ENCODE data around the gene YY1.

YY1 gene

DNA sequence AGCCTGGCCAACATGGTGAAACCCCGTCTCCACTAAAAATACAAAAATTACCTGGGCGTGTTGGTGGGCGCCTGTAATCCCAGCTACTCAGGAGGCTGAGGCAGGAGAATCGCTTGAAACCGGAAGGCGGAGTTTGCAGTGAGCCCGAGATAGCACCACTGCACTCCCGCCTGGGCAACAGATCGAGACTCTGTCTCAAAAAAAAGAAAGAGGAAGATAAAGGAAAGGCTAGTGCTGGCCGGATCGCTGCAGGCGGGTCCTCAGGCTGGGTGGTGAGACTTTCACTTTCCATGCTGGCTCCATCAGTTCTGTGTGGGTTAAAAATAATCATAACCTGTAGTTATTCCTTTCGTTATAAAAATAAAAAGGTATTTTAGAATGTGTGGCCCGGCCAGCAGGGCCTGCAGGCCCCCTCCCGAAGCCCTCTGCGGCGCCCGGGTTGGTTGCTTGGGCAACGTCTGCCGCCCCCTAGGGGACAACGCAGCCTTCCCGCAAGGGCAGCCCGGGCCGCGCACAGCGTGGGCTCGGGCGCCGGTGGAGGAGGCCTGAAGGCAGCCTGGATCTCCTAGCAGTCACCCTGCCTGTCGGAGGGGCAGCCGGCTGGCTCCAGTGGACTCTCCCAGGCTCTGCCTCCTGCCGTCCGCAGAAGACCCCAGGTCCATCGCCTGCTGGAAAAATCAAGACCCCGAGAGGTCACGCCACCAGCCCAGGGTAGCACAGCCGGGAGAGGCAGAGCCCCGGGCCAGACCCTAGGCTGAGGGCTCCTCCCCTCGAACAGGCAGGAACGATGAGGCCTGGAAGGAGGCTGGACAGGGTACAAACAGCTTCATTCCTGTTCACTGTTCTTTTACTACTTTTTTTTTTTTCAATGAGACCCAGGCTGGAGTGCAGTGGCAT, 79.2 kb downstream of the YY1 start:
- DNase-seq: peak; percentile 76

DNA sequence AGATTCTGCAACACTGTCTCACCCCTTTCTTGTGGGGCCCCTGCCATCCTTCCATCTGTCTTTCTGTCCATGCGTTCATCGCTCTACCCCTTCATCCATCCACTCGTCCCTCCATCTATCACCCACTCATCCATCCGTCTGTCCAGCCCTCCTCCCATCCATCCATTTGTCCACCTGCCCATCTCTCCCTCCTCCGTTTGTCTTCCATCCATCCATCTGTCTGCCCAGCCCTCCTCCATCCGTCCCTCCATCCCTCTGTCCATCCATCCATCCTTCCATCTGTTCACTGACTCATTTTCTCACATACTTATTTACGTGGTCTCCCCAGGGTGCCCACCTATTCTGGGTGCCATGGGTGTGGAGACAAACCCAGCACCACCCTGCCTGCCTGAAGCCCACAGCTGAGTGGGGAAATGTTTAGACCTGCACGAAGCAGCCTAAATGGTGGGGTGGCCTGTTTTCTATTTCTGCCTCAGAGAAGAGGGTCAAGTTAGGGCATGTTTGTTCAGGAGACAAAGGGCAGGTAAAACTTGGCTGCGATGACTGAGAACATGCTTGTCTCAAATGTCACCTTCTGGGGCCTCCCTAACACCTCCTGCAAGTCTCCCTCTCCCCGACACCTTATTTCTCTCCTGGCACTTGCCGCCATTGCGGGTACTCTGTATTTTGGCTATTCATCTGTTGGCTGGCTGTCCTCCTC, 81.4 kb downstream of the YY1 start:
- no peak for DNase-seq

DNA sequence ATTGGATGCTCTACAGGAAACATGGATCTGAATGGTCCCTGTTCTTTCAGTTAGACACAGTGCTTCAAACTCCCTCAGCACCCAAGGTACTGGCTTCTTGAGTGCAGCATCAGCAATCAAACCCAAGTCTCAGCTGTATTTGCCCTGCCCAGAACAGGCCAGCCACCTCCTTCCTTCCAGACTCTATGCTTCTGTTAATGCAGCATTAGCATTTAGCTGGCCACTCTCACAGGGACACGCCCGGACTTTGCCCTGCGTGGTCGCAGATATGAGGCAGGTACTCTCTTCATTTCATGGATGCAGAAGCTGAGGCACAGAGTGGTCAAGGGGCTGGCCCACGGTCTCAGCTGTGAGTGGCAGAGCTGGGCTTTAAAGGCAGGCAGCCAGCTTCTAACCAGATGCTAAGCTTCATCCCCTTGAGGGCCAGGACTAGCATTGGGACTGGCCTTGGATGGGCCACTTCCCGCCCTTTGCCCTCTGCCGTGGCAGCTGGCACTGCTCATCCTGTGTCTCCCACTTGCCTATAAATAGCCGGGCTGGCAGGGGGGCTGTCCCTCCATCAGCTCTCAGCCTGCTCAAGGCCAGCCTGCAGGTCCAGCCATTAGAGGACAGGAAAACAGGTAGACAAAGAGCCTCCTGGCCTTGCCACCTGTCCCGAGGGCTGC, 82.7 kb downstream of the YY1 start:
- DNase-seq: no peak

DNA sequence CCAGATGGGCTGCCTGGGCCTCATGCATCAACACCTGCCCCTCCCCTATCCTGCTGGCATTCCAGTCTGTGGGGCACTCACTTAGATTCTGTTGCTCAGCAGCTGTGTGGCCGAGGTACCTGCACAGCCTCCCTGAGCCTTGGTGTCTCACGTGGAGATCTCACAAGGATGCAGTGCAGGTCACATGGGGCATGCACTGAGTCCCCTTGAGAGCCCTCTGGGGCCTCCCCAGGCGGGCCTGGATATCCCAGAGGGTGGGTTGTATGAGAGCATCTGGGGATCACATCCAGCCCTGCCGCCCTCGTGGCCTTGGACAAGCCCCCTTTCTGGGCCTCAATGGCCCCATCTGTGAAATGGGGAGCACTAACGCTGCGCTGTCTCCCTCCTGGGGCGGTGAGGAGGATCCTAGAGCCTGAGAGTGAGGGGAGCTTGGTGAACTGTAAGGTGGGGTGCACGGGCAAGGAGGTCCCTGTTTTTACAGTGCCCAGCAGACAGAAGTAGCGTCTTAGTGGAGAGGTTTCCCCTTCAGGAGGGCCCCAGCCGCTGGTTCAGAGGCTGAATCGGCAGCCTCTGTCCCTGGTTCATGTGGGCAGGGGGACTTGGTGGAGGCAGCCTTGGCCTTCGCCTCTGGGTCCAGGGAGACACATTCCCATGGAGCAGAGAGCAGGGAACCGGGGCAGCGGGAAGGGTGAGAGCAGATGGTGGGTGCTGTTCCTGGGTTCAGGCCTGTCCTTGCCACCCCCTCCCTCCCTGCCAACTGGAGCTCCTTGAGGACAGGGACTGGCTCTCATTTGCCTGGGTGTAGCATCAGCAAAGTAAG, 83.4 kb downstream of the YY1 start:
- DNase-seq: no peak

DNA sequence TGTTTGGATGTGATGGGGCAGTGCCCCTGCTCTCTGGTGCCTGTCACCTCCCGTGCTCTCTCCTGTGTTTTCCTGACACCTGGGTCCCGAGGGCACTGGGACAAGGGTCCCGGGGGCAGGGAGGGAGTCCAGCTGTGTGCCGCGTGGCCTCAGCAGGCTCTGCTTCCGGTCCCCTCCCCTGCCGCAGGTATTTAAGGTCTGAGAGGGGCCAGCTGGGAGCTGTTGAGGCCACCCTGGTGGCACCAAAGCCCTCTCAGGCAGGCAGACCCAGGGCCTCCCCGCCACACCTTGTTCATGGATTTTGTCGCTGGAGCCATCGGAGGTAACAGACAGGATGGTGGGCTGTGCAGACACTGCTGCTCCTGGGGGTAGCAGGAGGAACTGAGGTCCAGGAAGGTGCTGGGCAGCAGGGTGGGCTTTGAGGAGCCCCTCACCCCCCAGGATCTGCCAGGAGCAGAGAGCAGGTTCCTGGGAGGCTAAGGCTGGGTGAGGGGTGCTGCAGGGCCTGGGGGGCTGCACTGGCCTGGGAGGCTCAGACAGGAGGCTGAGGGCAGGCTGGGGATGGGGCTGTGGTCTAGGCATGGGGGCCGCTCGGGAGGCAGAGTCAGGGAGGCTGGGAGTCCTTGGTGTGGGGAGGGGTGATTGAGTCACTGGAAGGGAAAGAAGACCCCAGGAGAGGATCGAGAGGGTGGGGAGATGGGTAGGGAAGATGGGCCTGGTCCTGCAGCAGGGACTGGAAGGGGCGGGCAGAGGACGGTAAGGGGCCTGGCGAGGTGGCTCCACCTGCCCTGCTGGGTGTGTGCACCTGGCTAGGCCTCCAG, 84.4 kb downstream of the YY1 start, which contains the start of gene SLC25A47:
Gene SLC25A47, plus strand, starts transcription at position 219 of the 821 bp plus-strand sequence. Its CDS starts 76 bp downstream, at position 295.
- DNase-seq: no peak

DNA sequence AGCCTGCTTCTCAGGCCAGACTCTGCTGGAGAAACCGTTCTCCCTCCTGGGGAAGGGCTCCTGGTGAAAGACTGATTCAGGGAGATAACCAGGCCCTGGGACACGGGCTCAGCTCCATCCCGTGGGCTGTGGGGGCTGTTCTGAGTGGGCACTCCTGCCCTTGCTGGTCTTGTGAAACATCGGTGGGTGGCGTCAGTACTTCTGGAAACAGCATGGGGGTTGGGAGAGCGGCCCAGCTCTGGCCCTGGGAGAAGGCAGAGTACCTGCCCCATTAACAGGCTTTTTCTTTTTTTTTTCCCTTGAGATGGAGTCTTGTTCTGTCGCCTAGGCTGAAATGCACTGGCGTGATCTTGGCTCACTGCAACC, 85.0 kb downstream of the YY1 start:
- no peak for DNase-seq

DNA sequence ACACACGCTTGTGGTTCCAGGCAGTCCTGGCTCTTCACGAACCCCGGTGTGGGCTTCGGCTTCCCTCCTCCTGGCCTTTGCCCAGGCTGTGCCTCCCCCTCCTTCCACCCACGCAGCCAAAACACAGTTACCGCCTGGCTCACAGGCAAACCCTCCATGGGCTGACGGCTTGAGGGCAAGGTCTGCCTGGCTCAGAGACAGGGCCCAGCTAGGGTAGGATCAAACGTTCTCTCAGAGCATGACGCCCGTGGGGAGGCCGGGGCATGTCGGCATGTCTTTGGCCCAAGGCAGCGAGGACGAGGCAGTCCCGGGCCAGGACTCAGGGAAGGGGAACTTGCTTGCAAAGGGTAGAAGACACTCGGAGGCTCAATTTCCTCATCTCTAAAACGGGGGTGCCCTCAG, 86.3 kb downstream of the YY1 start:
- no peak for DNase-seq

DNA sequence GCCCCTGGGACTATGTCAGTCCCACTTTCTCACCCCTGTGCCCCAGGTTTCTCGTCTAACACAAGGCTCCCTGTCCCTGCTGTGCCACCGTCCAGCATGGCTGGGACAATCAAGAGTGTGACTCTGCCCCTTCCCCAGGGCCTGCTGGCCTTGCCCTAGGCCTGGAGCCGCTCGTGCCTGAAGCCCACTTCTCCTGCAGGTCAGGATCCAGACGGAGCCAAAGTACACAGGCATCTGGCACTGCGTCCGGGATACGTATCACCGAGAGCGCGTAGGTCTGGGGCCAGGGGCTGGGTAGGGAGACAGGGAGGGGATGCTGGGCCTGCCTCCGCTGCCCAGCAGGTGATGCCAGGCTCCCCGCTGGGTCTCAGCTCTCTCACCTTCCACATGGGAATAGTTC, 87.0 kb downstream of the YY1 start:
- no peak for DNase-seq

DNA sequence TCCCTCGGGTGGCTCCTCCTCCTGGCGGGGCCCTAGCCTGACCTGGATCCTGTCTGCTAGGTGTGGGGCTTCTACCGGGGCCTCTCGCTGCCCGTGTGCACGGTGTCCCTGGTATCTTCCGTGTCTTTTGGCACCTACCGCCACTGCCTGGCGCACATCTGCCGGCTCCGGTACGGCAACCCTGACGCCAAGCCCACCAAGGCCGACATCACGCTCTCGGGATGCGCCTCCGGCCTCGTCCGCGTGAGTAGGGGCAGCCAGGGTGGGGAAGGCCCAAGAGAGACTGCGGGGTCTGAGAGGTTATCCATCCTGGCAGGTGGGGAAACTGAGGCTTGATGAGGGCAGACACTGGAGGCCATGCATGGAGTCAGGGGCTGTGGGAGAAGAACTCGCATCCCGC, 88.2 kb downstream of the YY1 start:
- DNase-seq: no peak

DNA sequence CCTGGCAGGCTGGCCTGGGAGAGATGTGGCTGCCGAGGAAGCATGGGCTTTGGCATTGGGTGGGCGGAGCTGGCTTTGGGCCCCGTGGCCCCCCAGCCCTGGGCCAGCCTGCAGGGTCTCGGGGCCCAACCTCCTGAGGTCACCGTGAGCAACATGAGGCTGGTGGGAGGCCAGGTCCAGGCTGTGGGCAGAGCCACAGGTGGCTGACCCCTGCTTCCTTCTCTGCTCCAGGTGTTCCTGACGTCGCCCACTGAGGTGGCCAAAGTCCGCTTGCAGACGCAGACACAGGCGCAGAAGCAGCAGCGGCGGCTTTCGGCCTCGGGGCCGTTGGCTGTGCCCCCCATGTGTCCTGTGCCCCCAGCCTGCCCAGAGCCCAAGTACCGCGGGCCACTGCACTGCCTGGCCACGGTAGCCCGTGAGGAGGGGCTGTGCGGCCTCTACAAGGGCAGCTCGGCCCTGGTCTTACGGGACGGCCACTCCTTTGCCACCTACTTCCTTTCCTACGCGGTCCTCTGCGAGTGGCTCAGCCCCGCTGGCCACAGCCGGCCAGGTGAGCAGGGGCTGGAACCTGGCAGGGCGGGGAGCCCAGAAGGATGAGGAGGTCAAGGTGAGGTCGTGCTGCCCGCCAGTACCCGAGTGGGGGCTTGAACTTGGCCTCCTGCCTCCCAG, 89.7 kb downstream of the YY1 start:
- DNase-seq: no peak

DNA sequence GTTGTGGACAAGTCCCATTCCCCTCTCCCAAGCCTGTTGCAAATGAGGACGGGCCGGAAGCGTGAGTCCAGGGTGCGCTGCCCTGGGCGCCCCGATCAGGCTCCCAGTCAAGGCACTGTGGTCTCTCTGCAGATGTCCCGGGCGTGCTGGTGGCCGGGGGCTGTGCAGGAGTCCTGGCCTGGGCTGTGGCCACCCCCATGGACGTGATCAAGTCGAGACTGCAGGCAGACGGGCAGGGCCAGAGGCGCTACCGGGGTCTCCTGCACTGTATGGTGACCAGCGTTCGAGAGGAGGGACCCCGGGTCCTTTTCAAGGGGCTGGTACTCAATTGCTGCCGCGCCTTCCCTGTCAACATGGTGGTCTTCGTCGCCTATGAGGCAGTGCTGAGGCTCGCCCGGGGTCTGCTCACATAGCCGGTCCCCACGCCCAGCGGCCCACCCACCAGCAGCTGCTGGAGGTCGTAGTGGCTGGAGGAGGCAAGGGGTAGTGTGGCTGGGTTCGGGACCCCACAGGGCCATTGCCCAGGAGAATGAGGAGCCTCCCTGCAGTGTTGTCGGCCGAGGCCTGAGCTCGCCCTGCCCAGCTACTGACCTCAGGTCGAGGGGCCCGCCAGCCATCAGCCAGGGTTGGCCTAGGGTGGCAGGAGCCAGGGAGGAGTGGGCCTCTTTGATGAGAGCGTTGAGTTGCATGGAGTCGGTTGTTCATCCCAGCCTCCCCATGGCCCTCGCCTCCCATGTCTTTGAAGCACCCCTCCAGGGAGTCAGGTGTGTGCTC, 90.5 kb downstream of the YY1 start:
- DNase-seq: no peak

DNA sequence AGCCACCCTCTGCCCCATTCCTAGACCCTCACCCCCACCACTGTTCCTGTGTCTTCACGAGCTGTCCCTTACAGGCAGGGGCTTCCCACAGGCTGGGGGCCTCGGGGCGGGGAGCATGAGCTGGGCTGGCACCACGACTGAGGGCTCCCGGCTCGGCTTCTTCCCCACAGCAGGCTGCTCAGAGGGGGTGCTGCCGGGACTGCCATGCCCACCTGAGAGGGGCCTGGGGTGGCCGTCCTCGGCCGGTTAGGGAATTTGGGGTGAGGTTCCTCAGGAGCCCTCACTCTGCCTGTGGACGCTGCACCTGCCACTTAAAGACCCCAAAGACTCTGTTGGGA, 91.0 kb downstream of the YY1 start:
- DNase-seq: no peak

DNA sequence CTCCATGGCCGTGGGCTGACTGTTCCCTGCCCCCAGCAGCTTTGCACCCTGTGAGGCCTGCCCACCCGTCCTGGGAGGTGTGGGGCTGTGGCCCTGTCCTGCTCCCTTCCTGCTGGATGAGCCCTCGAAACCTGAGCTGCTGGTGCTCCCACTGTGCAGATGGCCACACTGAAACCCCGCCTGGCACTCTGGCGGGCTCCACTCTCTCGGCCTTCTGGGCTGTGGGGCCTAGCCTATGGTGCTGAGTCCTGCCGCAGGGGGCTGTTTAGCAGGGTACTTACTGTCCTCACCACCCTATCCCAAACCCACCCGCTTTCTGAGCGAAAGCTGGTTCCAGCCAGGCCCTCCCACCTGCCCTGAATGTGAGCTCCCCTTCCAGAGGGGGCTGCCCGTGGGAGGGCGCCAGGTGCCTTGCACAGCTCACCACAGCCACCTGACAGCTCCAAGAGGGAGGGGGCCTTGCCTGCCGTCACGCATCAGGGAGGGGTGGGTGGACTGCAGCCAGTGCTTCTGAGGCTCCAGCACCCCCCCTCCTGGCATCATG, 91.5 kb downstream of the YY1 start:
- DNase-seq: no peak

DNA sequence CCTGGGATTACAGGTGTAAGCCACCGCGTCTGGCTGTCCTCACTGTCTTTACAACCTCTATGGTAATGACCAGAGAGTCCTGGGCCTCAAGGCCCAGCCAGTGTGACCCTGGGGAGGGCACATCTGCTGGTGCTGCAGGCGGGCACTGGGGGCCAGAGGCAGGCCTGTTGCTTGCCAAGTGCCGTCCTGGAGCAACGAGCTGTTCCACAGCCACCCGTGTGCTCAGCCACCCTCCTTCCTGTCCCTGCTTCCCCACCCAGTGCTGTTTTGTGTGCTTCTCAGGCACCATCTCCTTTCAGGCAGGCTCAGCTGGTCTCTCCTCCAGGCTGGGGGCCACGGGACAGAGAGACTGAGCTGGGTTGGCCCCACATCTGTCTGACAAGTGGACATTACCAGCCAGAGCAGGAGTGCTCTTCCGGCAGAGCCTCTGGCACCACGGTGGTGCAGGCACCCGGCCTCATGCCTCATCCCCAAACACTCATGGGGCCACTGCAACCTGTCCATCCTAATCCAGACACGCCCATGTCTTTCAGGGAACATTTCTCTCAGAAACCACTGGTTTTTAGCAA, 93.2 kb downstream of the YY1 start:
- DNase-seq: no peak
